Neural progenitor cell (in vitro differentiated cells): ENCODE measurements around the gene PLEK.

Experiments used
- CTCF ChIP-seq: fragments of 200-600 bp; sonication (generic); IDR thresholded peaks from 2 replicates; pipeline ENCODE4 v1.5.1; 2017; ENCODE audit warnings: antibody characterized with exemption, mild to moderate bottlenecking
- EZH2 ChIP-seq: fragments of 200-600 bp; sonication (generic); IDR thresholded peaks from 2 replicates; pipeline ENCODE4 v1.6.1; 2017; ENCODE audit warnings: antibody characterized with exemption, mild to moderate bottlenecking, moderate library complexity

GRCh38 chr2:68441994-68442322, 76.9 kb downstream of the PLEK start:
- no peak for TF ChIP-seq EZH2
- TF ChIP-seq CTCF, result no peak
